Esophagus squamous epithelium (tissue), 4 donors: ENCODE measurements around the gene CPNE1.
"Not testable (repeated sequence)": the region's sequence is repeated elsewhere in the genome, so short reads cannot be mapped to it uniquely, and the experiment has no call there.

ENCODE experiments used
- CTCF ChIP-seq, 6 experiments: fragments of 450-650 bp in 4 of 6; fragments of 200-600 bp in 2 of 6; sonication (generic) in 2 of 6; IDR thresholded peaks; one replicate each; pipeline ENCODE4 v1.5.1; 2016 to 2019; ENCODE audit warnings: antibody characterized with exemption in 6 of 6, mild to moderate bottlenecking in 4 of 6, moderate library complexity in 4 of 6
- POLR2A ChIP-seq, 4 donors: fragments of 450-650 bp; IDR thresholded peaks; one replicate each; pipeline ENCODE4 v1.6.1; 2017; ENCODE audit warnings: antibody characterized with exemption in 4 of 4, mild to moderate bottlenecking in 4 of 4, moderate library complexity in 3 of 4

DNA sequence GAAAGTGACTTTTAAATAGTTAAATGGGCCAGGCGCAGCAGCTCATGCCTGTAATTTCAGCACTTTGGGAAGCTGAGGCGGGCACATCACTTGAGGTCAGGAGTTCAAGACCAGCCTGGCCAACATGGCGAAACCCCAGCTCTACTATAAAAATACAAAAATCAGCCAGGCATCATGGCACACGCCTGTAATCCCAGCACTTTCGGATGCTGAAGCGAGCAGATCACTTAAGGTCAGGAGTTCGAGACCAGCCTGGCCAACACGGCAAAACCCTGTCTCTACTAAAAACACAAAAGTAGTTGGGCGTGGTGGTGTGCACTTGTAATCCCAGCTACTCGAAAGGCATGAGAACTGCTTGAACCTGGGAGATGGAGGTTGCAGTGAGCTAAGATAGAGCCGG lies 41.2 kb upstream of the CPNE1 start:
- not testable (repeated sequence) for TF ChIP-seq CTCF, POLR2A (IDR thresholded peaks at IDR 0.05)
